ENCODE results near the gene CDHR5. TPM values are rescaled to one million over a fixed set of nuclear protein-coding genes. Genes with fewer than 3 reads are reported as not detected.
A peak's percentile ranks its signal among the peaks of the same experiment; 100 is the strongest.
"Not testable (repeated sequence)": the region's sequence is repeated elsewhere in the genome, so short reads cannot be mapped to it uniquely, and the experiment has no call there.

CDHR5 gene
- total and polyA plus RNA-seq, 8 donors: 0.46 to 0.77 (median 0.69) TPM; not detected in 2

- no peak for TF ChIP-seq CTCF (IDR thresholded peaks at IDR 0.05)
- ATAC-seq (peak; percentile 6), DNase-seq (no peak)
- intact Hi-C loops (cut with DNase I): no loop called here
- peaks cover 25 to 61% of the 10 kb centered on the region in 2 donors for H3K4me1 ChIP-seq
- H3K27ac ChIP-seq: peak overlapping the region in 1 of 2 donors; percentile 23
- H3K27me3 ChIP-seq: peaks cover 4 to 22% of the 10 kb centered on the region in 2 donors
- H3K36me3 ChIP-seq: no peaks in the 10 kb centered on the region
- H3K4me3 ChIP-seq: peak overlapping the region; percentile 61 to 76
- no peaks in the 10 kb centered on the region for H3K9me3 ChIP-seq
These were observed 49.3 kb downstream of the CDHR5 start for GRCh38 chr11:575313-575995.

DNA sequence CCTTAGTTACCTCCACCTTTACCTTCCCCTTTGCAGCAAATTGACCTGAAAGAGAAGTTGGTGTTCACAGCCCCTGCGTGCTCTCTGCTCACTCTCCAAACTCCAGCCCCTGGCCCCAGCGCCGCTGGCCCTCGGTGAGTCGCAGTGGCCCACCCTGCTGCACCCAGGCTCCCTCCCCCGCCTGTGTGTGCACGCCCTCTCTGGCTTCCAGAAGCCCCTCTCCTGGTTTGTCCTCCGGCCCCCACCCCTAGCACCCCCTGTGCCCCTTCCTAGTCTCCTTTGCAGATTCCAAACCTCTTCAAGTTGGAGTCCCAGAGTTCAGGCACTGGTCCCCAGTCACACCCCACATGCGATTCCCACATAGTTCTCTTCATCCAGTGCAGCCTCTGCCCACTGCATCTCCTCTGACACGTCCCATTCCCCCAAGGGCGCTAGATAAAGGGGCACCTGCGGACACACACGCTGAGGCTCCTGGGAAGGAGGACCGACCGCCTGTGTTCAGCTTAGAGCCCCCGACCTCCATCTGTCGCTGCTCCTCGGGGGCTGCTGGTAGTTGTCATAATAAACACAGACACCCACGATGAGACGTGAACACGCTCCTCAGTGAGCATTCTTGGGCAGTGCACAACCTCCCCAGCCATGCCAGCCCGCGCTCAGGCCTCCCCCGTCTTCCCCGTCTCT is 50.0 kb downstream of the CDHR5 start:
- intact Hi-C loops (cut with DNase I): no loop called here
- ATAC-seq: peak; percentile 1
- H3K4me1 ChIP-seq: peaks cover 25 to 54% of the 10 kb centered on the region in 2 donors

DNA sequence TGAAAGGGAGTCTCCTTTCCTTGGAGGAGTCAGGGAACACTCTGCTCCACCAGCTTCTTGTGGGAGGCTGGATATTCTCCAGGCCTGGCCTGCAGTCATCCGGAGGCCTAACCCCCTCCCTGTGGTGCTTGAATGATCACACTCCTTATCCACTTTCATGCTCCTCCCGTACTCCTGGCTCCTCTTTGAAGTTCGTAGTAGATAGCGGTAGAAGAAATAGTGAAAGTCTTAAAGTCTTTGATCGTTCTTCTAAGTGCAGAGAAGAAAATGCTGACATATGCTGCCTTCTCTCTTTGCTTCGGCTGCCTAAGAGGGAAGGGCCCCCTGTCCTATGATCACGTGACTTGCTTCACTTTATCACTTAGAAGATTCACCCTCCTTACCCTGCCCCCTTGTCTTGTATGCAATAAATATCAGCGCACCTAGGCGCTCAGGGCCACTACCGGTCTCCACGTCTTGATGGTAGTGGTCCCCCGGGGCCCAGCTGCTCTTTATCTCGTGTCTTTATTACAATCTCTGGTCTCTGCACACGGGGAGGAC is 50.7 kb downstream of the CDHR5 start:
- ATAC-seq; H3K27ac ChIP-seq; intact Hi-C loops (cut with DNase I); DNase-seq; H3K9me3 ChIP-seq; H3K36me3 ChIP-seq: not testable (repeated sequence)
- peaks cover 4 to 27% of the 10 kb centered on the region in 2 donors for H3K27me3 ChIP-seq
- peak overlapping the region in 1 of 2 donors; percentile 6 for H3K4me3 ChIP-seq
- H3K4me1 ChIP-seq: peaks cover 25 to 52% of the 10 kb centered on the region in 2 donors

More for the DNA sequence above, 50.0 kb downstream of the CDHR5 start:
- H3K4me3 ChIP-seq: peak overlapping the region; percentile 61 to 76
- H3K36me3 ChIP-seq: no peaks in the 10 kb centered on the region
- peaks cover 4 to 22% of the 10 kb centered on the region in 2 donors for H3K27me3 ChIP-seq
- no peak for TF ChIP-seq CTCF (IDR thresholded peaks at IDR 0.05)
- no peaks in the 10 kb centered on the region for H3K9me3 ChIP-seq
- no peak overlapping the region for H3K27ac ChIP-seq
- no peak for DNase-seq

- ATAC-seq: peak; percentile 0
- intact Hi-C loops (cut with DNase I): no loop called here
These were observed 51.5 kb downstream of the CDHR5 start for GRCh38 chr11:573146-573759.

DNA sequence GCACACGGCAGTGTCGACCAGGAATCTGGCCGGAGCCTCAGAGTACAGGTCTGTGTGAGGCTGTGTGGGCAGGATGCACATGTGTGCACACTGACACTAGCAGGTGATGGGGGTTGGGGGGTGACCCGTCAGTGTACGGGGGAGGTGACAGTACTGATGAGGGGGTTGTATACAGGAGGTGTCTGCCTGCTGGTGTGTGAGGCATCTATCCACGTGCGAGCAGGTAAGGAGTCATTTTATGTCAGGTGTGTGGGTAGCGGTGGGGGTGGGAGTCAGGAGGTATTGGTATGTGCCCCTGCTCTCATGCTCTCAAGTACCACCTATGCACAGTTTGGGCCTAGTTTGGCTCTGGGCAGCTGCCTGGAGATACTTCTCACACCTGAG is 53.0 kb downstream of the CDHR5 start:
- ATAC-seq (no peak), DNase-seq (no peak)
- Histone ChIP-seq H3K9me3 (no peaks in the 10 kb centered on the region), H3K36me3 (no peaks in the 10 kb centered on the region), H3K4me3 (no peak overlapping the region), H3K27ac (no peak overlapping the region), H3K27me3 (peaks cover 4 to 41% of the 10 kb centered on the region in 2 donors), H3K4me1 (peaks cover 13 to 45% of the 10 kb centered on the region in 2 donors)
- intact Hi-C loops (cut with DNase I): no loop called here
- TF ChIP-seq CTCF (IDR thresholded peaks at IDR 0.05): no peak

More at GRCh38 chr11:573146-573759, 51.5 kb downstream of the CDHR5 start:
- no peak for DNase-seq
- H3K4me1 ChIP-seq: peaks cover 25 to 47% of the 10 kb centered on the region in 2 donors
- H3K4me3 ChIP-seq: no peak overlapping the region
- no peaks in the 10 kb centered on the region for H3K9me3 ChIP-seq
- no peak overlapping the region for H3K27ac ChIP-seq
- no peak for TF ChIP-seq CTCF (IDR thresholded peaks at IDR 0.05)
- no peaks in the 10 kb centered on the region for H3K36me3 ChIP-seq
- peaks cover 4 to 33% of the 10 kb centered on the region in 2 donors for H3K27me3 ChIP-seq
